Skeletal muscle cell (primary cell): ENCODE measurements around the gene GNAT1.
"Not testable (repeated sequence)": the region's sequence is repeated elsewhere in the genome, so short reads cannot be mapped to it uniquely, and the experiment has no call there.

Source experiments
- DNase-seq: peaks from one replicate; pipeline ENCODE4 v3.0.0-alpha.2; 2010; ENCODE audit warnings: low read depth
- H3K4me3 ChIP-seq: 2 replicates; pipeline ENCODE4 v1.5.1; 2011; ENCODE audit warnings: low read depth, mild to moderate bottlenecking, control low read depth, low read length, moderate library complexity

The GNAT1 gene

DNA sequence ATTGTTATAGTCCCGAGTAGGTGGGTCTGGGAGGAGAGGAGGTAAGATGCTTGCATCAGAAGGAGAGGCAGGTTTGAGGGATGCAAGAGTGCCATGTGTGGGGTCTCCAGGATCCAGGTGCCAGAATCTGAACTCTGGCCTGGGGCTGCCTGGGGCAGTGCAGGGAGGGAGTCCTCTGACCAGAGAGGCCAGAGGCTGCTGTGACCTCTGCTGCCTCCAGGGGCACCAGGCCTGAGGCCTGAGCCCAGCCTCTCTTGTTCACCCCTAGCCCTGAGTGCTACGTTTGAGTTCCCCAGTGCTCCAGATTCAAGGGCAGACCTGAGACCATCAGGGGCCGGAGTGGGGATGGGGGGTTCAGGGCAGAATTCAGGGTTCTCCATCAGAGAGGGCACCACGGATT is 21.1 kb downstream of the GNAT1 start:
- no peak overlapping the region for H3K4me3 ChIP-seq
- DNase-seq = no peak

DNA sequence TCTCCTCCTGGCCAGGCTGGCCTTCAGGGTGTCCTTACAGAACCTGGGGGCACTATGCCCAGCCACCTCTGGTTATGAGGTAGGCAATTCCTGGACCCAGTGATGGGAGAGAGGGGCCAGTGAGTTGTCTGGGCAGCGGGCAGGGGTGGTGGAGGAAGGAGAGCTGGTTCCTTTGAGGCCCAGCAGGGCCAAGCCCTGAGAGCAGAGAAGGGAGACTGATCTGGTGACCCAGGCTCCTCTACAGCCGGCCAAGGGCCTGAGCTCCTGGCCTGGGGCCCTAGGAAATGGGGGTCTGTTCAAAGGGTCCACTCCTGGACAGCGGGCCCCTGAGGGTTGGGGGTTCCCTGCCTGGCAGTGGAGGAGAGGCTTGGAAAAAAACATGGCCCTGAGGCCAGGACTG is 21.6 kb downstream of the GNAT1 start:
- no peak for DNase-seq
- no peak overlapping the region for H3K4me3 ChIP-seq

DNA sequence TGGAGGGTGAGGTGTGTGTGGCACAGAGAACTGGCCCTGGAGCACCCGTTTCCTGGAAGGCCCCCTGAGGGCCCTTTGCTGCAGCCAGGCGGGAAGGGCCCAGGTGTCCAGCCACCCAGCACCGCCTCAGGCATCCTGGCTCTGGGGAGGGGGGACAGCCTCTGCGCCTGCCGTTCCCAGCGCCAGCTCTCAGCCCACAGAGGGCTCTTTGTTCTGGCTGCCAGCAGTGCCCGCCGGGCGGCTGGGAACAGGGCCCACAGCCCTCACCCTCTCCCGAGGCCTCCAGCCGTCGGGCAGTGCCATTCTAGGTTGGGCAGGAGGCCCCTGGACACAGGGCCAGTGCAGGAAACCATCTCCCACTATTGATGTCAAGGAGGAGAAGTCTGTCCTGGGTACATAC is 22.0 kb downstream of the GNAT1 start:
- no peak for DNase-seq
- no peak overlapping the region for H3K4me3 ChIP-seq

DNA sequence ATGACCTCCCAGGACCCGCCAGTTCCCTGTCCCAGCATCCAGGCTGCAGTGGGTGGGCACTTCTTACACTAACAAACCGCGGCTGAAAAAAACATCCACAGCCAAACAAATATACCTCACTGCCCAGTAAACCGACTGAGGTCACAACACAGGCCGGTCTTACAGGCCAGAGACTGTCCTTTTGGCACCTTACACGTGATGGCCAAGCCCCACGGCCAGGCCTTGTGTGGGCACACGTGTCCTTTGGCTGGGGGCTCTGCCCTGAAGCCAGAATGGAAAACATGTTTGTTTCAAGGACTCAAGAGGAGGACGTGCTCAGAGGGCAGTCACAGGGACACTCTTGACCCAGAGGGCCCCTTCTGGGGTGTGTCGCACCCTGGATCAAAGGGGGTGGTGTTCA is 23.4 kb downstream of the GNAT1 start:
- no peak for DNase-seq
- H3K4me3 ChIP-seq = no peak overlapping the region

DNA sequence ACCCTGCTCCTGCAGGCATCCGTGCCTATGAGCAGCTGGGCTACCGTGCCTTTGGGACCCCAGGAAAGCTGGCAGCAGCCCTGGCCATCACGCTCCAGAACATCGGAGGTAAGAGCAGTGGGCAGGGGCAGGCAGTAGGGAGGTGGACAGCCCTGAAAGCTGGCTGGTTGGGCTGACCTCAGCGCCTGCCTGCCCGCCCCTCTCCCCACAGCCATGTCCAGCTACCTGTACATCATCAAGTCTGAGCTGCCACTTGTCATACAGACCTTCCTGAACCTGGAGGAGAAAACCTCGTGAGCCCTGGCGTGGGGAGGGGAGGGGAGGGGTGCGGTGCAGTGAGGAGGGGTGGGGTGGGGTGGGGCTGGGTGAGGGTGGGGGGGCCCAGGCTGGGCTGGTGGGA is 24.1 kb downstream of the GNAT1 start:
- no peak for DNase-seq
- H3K4me3 ChIP-seq = no peak overlapping the region

DNA sequence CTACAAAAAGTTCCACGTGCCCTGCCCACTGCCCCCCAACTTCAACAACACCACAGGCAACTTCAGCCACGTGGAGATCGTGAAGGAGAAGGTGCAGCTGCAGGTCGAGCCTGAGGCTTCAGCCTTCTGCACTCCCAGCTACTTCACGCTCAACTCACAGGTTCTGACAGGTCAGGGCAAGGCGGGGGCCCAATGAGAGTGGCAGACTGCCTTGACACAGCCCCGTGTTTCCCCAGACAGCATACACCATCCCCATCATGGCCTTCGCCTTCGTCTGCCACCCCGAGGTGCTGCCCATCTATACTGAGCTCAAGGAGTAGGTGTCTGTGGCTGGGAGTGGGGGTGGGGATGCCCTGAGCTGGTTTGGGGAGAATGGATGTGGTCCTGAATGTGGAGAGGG is 26.3 kb downstream of the GNAT1 start:
- no peak overlapping the region for H3K4me3 ChIP-seq

DNA sequence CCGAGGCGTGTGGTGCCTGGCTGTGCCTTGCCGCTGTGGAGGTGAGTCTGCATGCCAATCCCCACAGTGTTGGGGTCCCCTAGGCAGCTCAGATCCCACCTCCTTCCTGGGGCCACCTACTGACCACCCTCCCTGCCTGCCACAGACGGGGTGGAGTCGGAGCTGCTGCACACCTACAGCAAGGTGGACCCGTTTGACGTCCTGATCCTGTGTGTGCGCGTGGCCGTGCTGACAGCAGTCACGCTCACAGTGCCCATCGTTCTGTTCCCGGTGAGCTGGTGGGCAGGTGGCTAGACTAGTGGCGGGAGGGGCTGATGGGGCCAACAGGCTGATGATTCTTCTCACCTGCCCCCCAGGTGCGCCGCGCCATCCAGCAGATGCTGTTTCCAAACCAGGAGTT is 27.0 kb downstream of the GNAT1 start:
- DNase-seq = no peak
- H3K4me3 ChIP-seq = no peak overlapping the region

More for the DNA sequence above, 26.3 kb downstream of the GNAT1 start:
- no peak for DNase-seq

DNA sequence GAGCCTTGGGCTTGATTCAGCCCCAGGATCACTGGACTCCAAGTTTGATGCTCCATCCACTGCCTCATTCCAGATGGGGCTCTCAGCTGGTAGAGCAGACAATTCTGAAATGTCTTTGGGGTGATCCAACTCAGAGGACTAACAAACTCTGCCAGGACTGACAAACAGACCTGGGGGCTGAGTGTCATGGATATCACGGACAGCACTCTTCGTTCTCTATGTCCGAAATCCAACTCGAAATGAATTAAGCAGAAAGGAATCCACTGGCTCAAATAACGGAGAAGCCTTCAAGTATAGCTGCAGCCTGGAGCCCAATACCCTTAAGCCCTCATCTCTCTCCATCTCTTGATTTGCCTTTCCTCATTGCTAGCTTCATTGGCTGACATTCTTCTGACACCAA is 27.9 kb downstream of the GNAT1 start:
- no peak for DNase-seq
- no peak overlapping the region for H3K4me3 ChIP-seq

DNA sequence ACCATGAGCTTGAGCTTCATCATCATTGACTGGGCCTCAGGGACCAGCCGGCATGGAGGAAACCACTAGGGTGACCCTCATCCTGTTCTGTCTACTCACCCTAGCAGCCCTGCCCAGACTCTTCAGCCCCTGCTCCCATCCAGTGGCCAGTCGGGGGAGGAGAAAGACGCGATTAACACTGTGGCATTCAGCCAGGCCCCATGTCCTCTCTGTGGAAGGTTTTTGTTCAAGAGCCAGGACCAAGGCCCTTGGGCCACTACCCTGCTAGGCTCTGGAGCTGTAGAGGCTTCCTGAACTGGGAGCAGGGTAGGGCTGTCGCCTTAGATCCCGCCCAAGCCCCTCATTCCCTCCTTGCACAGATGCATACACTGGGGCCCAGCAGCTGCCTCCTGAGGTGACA is 28.7 kb downstream of the GNAT1 start:
- no peak for DNase-seq
- H3K4me3 ChIP-seq = no peak overlapping the region

DNA sequence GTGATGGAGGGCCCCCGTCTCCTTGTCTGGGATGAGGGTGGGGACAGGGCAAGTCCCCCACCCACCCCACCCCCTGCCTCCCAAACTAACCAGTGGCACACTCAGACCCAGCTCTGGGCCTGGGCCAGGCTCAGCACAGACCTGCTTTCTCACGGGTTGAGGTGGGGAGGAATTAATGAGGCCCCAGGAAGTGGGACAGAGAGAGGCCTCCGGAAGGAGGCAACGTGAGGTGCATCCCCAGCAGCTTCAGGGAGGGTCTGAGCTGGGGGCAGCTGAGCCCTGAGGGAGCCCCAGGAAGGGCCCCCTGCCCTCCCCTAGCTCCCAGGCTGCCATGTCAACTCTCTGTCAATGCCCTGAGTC is 29.6 kb downstream of the GNAT1 start:
- H3K4me3 ChIP-seq = no peak overlapping the region
- no peak for DNase-seq

DNA sequence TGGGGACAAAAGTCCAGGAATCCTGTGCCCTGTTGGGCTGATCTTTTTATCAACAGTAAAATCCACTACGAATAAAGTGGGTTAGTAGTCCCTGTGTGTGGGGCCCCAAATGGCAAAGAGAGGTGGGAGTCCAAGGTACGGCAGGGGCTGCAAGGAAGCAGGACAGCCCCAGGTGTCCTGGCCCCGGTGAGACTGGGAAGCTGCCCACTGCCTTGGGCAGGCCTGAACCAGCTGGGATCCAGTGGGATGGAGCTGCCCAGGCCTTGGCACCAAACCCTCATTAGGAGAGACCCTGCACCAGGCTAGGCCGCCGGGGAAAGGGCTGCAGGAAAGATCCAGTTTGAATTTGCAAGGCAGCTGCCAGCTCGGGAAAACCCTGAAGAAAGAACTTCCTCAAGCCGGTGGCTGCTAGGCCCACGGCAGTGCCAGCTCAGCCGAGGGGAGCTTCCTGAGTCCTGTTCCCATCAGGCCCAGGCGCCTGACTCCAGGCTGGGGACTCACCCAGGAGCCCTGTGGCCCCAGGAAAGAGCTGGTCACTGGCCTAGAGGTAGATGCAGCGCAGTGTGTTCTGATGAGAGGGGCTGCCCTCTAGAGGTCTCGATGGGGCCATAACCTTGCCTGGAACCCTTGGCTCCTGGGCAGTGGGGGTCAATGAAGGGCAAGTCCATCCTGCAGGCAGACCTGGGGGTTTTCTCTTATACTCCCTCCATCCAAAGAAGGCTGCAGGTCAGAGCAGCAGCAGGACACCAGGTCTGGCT is 30.2 kb downstream of the GNAT1 start:
- DNase-seq = no peak

DNA sequence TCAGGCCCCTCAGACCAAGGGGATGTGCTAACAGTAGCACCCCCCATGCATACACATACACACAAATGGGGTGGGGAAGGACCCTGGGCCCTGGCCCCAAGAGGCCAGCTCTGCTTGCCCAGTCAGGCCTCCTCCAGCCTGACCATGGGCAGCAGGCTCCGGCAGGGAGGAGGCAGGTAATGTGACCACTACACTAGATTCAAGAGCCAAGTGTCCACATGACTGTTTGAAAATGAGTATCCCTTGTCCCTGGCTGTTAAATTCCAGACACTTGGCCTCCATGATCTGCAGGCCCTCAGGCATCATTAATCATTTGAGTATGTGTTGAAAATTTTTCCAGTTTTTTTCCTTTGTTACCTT is 30.7 kb downstream of the GNAT1 start:
- H3K4me3 ChIP-seq = no peak overlapping the region
- no peak for DNase-seq

More for the DNA sequence above, 30.2 kb downstream of the GNAT1 start:
- no peak overlapping the region for H3K4me3 ChIP-seq

DNA sequence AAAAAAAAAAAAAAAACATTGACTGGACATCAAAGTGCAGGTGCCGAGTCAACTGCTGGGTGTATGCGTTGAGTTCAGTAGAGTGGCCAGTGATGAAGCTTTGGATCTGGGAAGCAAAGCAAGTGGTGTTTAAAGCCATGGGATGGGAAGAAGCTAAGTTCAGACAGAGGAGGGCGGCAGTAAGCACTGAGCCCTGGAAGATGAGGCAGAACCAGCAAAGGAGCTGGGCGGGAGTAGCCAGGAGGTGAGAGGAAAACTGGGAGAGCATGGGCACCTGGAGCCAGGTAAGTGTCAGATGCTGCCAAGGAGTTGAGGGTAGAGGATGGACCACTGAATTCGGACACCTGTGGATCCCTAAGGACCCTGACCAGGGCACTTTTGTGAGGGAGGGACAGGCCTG is 33.2 kb downstream of the GNAT1 start:
- no peak for DNase-seq
- no peak overlapping the region for H3K4me3 ChIP-seq

DNA sequence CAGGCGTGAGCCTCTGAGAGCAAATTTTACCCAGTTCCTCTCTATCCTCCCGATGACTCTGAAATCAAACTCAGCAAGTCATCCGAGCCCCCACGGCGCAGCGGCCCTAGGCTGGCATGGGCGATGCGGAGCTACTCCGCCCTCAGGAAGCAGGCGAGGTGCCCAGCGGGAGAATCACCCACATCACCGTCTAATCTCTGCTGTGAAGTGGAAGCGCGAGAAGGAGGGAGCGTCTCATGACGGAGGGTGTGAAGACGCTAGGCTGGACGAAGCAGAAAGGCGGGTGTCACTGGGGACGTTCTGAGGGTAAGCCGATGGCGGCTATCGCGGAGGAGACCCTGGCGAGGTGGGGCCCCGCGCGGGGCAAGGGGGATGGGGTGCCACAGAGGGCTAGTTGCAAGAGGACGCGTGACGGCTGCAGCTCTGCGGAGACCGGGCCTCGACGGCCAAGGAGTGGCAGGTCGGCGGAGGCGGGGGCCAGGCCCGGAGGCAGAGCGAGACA is 35.5 kb downstream of the GNAT1 start:
- no peak for DNase-seq
- H3K4me3 ChIP-seq = peak overlapping the region; percentile 77

DNA sequence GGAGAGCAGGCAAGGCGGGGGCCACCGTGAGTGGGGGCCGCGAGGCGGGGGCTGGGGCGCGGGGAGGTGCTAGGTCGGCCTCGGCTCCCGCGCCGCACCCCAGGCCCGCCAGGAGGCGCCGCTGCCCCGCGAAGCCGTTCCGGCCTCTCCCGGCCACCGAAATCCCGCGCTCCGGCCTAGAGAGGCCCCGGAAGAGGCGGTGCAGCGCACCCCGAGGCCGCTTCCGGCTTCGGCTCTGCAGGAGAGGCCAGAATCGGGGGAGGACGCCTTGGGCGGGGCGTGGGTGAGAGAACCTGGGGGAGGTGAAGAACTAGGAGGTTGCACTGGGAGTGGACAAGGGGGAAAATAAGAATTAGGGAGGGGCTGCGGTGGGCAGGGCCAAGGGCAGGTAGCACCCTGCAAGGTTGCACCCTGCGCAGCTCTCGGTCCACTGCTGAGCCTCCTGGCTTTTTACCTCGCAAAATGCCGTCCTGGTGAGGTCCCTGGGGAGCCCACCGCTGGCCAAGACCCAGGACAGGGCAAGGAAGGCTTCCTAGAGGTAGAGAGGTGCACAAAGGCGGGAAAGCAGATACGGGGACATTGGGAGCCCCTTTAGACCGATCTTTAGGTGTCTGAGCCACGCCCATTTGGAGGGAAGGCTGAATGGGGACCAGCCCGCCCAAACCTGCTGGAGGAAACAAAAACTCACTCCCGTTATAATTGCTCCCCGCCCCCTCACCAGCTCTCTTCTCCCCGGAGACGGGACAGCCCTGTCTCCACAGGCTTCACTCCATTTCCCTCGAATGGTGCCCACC is 36.2 kb downstream of the GNAT1 start:
- no peak for DNase-seq
- peak overlapping the region; percentile 77 for H3K4me3 ChIP-seq

DNA sequence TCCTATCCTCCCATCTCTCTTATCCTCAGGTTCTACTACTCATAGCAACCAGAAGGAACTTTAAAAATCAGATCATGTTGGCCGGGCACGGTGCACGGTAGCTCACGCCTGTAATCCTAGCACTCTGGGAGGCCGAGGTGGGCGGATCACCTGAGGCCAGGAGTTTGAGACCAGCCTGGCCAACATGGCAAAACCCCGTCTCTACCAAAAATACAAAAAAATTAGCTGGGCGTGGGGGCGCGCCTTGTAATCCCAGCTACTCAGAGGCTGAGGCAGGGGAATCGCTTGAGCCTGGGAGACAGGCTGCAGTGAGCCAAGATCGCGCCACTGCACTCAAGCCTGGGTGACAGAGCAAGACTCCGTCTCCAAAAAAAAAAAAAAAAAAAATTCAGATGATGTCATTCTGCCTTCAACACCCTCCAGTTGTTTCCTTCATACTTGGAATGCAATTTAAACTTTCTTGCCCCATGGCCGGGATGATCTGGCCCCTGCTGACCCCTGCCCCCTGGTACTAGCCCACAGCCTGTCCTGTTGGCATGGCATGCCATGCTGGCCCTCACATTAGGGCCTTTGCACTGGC is 36.9 kb downstream of the GNAT1 start:
- peak overlapping the region; percentile 77 for H3K4me3 ChIP-seq
- DNase-seq = not testable (repeated sequence)

DNA sequence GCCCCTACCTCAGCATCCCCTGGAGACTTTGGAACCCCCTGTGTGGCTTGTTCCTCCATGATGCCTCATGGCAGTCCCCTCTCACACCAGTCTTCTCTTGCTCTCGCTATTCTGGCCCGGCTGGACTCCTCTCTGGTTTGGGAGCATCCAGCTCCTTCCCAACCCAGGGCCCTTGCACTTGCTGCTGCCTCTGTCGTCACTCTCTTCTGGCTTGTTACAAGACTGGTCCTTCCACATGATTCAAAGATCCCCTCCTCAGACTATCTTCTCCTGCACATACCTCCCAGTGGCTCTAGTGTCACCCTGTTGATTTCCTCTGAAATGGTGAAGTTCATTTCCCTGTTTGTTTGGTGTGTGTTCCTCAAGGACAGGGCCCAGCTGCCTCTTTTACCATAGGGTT is 38.1 kb downstream of the GNAT1 start:
- no peak for DNase-seq
- H3K4me3 ChIP-seq = no peak overlapping the region

DNA sequence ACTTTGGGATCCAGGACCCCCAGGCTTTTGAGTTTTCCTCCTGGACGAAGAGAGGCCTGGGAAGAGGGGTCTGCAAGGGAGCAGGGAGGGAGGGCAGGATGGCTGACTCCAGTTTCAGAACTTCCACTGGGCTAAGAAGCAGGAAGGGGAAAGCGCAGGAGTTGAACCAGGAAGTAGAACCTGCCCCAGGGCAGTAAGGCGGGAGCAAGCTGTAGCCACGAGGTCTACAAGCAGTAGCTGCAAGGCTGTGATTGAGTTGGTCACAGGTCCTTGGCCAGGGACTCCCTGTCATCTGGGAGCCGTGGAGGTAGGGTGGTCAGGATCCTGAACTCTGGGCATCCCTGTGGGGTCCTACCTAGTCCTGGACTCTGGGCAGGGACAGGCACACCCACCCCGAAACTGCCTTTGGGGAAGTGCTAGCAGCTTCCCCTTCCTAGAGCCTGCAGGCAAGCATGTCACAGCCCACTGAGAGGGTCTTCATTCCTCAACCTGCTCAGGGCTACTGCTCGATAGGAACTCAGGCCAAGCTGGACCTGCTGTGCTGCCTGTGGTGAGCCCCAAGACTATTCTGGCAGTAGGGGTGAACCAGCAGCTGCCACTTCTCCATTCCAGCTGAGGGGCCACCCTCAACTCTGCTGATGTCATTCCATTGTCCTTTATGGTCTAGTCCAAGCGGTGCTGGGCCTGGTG is 38.8 kb downstream of the GNAT1 start:
- H3K4me3 ChIP-seq = no peak overlapping the region
- DNase-seq = no peak

DNA sequence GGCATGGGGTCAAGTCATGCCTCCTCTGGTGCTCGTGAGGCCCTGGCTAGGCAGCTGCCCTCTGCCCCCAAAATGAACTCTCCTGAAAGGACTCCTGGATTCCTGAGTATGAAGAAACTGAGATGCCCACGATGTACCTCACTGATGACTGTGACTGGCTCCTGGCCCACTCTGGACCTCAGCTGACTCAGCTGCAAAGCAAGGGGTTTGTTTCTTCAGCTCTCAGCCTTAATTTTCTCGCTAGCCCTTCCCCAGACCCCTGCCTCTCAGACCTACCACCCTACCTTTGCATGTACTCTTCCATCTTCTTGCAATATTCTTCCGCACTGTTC is 39.4 kb downstream of the GNAT1 start:
- H3K4me3 ChIP-seq = no peak overlapping the region
- no peak for DNase-seq

DNA sequence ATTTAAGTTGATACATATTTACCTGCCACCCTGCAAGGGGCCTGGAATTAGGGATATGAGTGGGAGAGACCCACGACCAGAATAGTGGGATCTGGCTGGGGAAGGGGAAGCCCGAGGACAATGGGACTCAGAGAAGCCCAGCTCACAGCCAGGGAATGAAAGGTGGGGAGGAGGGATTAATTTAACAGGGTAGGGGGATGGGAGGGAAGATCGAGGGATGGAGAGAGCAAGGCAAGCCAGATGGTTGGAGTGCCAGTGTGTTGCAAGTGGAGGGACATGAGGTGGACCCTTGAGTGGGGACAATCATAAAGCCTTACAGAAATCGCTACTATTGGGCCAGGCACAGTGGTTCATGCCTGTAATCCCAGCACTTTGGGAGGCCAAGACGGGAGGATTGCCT is 40.2 kb downstream of the GNAT1 start:
- no peak overlapping the region for H3K4me3 ChIP-seq
- no peak for DNase-seq
